ENCODE results near the gene MLXIP.

The MLXIP gene

DNA sequence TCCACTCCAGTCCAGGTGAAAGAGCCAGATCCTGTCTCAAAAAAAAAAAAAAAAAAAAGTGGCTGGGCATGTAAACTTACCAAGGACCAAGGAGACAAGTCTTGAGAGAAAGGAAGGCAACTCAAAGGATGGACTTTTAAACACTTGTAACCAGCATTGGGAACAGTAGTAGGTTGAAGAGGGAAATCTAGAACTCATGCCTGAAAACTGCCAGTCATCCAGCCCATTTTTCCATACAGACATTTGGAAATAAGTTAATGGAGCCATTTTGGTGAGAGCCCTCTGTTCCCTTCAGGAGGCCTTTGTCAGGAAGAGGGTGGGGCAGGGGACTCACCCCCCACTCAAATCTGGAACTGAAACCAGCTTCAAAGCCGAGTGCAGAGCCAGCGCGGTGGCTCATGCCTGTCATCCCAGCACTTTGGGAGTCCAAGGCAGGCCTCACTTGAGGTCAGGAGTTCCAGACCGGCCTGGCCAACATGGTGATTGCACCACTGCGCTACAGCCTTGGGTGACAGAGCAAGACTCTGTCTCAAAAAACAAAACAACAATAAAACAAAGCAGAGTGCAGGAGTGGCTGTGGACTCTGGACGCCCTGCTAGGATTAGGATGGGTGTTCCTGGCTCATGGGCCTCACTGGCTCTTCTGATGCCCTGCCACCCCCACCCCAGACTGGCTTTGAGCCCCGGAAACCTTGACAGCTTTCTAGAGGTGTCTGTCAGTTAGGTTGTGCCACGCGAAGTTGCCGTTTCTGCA is 1.6 kb upstream of the MLXIP start:
- DNase-seq (ENCODE audit: low read depth in 1 of 2, low spot score in 1 of 2) = no peak

DNA sequence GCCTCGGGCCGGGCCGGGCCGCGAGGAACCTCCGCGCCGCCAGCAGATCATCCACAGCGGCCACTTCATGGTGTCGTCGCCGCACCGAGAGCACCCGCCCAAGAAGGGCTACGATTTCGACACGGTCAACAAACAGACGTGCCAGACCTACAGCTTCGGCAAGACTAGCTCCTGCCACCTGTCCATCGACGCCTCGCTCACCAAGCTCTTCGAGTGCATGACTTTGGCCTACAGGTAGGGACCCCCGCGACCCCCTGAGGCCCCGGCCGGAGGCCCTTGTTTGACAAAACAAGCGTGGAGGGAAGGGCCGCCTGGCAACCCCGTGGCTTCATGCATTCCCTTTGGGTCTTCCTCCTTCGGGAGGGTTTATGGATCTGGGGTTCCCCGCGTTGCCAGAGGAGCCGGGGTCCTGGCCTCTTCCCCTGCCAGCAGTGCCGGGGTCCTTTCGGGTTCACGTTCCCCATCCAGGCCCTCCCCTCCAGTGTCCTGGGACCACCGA is 526 bp downstream of the MLXIP start:
- peak in 1 of 2 donors; percentile 7 for DNase-seq (ENCODE audit: low read depth in 1 of 2, low spot score in 1 of 2)

DNA sequence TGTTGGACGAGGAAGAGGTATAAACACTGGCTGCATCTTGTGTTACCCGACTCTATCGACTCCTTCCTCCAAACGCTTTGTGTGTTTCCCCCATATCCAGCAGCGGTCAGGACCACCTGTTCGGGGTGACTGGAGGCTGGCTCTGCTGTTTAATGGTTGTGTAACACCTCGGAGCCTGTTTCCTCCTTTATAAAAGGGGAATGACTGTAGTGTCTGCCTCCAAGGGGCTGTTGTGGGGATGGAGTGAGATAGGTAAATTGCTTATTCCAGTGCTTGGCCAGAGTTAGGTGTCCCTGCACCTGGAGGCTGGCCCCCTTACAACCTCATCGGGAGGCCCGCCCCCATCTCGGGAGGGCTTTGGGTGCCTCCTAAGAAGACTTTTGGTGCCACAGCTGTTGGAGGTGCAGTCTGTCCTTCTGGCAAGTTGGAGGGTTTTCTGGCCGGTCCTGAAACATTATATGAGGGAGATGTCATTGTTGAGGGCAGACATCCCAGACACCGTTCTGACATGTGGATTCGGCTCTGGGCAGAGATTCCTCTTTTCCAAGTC is 1.1 kb downstream of the MLXIP start:
- no peak for DNase-seq (ENCODE audit: low read depth in 1 of 2, low spot score in 1 of 2)

DNA sequence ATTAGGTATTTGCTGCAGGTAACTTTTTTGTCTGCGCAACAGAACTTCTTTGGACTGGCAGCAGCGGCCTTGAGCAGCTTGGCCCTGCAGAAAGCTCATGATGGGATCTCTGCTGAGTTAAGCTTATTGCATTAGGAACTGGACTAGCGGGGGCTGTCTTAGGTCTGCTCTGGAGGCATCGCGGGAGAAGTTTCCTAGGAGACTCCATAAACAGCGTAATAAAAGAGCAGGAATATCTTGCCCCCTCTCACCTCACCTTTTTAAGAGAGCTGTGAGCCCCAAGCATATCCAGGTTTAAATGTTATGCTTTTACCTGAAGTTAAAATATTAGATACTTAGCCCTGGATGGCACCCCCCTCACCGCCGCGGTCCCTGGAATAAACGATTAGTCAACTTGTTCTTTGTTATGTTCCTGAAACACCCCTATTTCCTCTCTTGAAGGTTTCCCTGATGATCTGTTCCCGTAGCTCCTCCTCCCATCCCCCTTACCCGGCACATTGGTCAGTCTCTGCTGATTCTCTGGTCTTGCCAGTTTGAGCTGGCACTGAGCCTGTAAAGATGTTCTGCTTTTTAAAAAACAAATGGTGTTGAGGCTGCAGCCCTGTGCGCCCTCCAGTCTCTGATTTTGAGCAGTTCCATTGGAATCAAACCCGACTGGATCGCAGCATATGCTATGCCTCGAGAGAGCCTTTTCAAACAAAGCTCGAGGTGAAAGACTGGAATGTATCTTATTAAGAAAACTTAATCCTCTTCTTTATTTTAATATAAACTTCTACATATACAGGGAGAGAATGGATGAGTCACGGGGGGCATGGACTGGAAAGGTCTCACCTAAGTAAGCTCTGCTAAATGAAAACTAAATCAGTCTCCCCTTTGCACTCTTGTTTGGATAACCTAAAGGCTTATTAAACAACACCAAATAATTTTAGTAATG is 1.9 kb downstream of the MLXIP start:
- DNase-seq (ENCODE audit: low read depth in 1 of 2, low spot score in 1 of 2) = no peak

DNA sequence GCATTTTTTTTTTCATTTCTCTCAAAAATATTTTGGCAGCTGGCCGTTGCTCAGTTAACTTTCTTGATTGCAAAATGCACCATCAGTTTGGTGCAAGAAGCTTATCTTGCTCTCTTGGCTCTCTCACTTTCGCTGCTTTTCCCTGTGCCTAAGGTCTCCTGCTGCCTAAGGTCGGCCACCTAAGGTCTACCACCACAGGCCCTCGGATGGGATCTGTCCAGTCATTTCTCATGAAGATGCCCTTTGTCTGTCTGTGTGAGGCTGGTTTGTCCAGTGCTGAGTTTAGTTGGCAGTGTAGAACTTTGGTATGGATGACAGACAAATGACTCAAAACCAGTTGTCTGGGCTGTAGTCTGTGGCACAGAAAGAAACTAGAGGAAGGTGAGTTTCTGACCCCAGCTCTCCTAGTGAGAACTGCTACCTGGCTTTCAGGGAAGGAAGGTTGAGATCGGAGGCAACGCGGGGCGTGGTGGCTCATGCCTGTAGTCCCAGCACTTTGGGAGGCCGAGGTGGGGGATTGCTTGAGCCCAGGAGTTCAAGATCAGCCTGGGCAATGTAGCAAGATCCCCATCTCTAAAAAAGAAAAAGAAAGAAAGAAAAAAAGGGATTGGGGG is 2.6 kb downstream of the MLXIP start:
- DNase-seq (ENCODE audit: low read depth in 1 of 2, low spot score in 1 of 2) = no peak

DNA sequence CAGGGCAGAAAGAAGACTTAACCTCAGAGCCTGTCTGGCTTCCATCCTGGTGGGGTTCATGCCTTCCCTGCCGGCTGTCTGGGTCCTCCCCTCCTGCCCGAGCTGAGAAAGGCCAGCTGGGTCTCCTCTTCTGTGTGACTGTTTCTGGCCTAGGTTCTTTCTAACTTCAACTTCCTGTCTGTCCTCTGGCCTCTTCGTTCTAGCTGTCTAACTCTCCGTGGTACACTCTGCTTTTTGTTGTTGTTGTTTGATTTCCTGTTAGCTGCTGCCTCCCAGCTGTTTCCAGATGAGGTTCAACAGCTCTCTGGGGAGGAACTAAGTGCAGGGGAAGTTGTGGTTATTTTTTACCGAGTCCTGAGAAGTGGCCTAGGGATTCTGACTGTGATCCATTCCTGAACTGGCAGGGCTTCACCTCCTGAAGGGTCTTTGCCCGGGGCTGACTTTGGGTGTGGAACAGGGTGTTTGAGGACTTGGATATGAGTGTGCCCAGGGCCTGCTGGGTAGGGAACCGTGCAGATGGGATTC is 3.2 kb downstream of the MLXIP start:
- no peak for DNase-seq (ENCODE audit: low read depth in 1 of 2, low spot score in 1 of 2)

DNA sequence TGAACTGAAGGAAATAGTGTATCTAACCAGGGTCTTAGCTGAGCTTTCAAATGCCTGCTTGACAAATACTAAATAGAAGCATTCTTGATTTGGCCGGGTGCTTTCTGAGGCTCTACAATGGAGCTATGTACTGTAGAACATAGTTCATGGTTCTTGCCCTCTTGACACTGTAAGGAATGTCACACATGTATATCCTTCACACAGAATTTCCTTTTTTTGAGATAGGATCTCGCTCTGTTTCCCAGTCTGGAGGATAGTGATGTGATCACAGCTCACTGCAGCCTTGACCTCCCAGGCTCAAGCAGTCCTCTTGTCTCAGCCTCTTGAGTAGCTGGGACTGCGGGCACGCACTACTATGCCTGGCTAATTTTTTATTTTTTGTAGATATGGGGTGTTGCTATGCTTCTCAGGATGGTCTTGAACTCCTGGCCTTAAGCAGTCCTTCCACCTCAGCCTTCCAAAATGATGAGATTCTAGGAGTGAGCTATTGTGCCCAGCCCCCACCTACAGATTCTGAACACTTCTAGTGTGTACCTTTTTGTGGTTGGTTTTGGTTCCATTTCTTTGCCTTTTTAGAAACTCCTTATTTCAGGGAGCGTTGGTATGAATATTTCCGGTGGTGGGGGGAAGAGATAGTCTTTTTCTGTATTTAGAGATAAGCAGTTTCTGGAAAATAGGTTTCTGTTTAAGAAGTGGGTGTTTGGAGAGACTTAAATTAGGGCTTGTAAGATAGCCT is 4.2 kb downstream of the MLXIP start:
- DNase-seq (ENCODE audit: low read depth in 1 of 2, low spot score in 1 of 2) = no peak

DNA sequence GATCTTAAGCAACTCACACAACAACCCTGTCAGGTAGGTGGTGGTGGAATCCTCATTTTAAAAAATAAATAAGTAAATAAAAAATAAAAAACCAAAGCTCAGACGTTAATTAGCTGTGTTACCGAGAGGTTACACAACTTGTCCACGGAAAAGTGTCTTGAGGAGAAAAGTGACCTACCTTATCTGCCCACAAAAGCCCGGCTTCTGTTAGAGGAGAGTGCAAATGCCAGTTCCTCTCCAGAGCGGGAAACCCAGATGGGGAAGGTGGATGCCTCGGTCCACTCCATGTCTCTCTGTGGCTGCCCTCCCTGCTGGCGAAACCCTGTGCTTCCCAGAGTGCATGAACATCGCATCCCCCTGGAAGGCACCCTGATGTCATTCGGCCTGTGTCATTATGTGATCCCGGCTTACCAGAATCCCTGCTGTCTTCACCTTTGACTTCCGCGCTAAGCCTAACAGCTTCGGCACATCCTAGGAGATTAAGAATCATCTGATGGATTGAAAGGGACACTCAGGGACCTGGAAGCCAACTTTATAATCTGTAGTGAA is 6.4 kb downstream of the MLXIP start:
- no peak for DNase-seq (ENCODE audit: low read depth in 1 of 2, low spot score in 1 of 2)

DNA sequence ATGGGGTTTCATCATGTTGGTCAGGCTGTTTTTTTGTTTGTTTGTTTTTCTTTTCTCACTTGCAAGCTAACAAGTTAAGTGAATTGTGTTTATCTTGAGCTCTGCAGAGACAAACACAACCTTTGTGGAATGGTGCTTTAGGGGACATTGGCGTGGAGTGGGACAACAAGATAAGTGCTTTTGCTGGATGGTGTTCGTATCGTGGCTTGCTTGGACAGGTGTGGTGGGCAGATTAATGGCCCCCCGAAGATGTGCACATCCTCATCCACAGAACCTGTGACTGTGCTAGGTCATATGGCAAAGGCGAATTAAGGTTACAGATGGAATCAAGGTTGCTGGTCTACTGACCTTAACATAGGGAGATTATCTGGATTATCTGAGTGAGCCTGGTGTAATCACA is 7.0 kb downstream of the MLXIP start:
- DNase-seq (ENCODE audit: low read depth in 1 of 2, low spot score in 1 of 2) = no peak

DNA sequence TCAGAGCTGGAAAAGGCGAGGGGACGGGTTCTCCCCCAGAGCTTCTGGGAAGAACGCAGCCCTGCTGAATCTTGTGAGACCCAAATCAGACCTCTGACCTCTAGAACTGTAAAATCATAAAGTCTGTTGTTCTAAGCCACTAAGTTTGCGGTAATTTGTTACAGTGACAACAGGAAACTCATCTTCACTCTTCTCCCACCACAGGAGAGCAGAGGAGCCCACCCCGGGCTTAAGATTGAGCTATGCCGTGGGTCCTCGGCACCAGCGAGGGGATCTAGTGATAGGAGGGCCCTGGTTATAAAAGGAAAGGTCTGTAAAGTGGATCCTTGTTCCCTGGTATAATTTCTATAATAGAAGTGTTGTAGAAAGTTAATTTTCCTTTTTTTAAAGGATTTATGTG is 7.6 kb downstream of the MLXIP start:
- no peak for DNase-seq (ENCODE audit: low read depth in 1 of 2, low spot score in 1 of 2)

DNA sequence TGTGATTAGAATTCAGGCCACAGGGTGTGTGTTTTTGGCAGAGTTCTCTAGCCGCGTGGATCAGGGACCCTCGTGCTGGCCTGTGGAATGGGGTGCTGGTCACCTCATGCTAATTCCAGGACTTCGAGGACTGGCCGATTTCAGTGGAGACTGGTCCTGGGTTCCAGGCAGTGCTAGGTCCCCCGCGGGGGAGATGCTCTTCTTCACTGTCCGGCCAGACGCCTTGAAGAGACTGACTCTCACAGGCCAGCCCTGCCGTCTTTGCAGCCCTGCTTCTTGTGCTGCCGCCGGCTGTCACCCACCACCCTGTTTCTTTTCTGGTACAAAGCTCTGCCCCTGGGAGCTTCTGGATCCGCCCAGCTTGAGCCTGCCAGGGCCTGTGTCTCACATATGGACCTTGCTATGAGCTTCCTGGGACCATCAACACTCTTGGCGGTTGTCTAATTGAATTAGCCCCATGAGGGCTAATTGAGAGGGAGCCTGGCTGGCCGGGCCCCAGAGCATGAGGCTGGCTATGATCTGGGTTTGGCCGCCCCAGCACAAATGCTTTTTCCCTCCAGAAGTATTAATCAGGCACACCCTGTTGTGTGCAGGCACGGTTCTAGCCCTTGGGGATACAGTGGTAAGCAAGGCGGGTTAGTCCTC is 8.2 kb downstream of the MLXIP start:
- DNase-seq (ENCODE audit: low read depth in 1 of 2, low spot score in 1 of 2) = no peak

DNA sequence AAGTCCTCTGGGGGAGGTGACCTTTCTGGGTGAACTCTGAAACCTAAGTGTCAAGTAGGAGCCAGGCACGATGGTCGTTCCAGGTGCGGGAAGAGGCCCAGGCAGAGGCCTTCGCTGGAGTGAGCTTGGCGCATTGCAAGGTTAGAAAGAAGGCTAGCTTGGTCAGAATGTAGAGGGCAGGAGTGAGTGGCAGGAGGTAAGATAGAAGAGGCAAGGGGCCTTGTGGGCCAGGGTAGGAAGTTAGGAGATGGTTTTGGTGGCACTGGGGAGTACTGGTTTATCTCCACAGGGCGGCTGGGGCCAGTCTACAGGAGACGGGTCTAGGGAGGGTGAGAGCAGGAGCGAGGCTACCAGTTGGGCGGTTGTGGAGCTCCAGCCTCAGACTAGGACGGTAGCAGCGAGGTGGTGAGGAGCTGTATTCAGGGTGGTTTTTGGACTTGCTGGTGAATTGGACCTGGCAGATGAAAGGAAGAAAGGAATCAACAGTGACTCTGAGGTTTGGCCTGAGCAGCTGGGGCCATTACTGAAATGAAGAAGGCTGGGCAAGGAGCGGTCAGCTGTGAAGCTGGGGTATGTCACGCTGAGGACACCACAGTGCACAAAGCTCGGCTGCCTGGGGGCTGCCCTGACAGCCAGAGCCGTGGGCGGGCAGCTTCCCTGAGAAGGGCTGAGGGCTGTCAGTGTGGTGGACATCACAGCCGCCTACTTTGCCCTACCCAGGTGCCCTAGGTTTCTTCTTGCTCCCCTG is 9.0 kb downstream of the MLXIP start:
- DNase-seq (ENCODE audit: low read depth in 1 of 2, low spot score in 1 of 2) = no peak

DNA sequence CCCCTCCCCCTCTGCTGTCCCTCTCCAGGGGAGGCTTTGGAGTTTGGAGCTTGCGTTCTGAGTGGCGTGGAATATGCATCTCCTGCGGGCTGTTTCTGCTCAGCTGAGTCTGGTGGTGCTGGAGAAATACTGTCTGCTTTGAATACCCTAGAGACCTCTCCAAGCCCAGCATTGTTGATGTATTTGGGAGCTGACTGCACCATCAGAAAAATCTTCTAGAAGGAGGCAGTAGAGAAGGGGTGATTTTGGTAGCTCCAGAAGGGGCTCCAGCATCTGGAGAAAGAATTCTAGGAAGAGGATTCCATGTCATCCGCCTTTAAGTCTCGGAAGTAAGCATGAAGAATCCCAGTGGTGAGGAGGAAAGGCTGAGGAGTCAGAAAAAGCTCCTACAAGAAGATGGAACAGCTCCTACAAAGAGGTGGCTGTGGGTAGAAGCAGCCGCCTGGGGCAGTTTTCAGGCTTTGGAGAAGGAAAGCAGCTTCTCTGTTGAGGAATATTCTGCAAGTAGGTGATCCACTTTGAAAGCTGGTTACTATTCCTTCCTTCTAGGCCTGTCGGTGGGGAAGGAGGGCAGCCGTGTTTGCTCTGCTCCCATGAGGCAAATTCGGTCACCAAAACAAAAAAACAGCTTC is 9.7 kb downstream of the MLXIP start:
- DNase-seq (ENCODE audit: low read depth in 1 of 2, low spot score in 1 of 2) = no peak

DNA sequence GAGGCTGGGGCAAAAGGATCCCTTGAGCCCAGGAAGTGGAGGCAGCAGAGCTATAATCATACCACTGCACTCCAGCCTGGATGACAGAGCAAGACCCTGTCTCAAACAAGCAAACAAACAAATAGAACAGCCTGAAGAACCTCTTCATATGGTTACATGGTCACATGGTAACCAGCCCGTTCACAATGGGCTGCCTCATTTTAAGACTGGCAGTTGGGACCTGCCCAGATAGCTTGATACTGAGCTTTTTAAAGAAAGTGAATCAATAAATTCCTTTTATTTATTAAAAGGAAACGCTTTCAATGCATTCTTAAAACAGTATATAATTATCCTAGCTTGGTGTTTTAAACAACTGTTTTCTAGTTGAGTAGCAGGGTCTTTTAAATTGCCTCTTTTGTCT is 10.5 kb downstream of the MLXIP start:
- no peak for DNase-seq (ENCODE audit: low read depth in 1 of 2, low spot score in 1 of 2)

DNA sequence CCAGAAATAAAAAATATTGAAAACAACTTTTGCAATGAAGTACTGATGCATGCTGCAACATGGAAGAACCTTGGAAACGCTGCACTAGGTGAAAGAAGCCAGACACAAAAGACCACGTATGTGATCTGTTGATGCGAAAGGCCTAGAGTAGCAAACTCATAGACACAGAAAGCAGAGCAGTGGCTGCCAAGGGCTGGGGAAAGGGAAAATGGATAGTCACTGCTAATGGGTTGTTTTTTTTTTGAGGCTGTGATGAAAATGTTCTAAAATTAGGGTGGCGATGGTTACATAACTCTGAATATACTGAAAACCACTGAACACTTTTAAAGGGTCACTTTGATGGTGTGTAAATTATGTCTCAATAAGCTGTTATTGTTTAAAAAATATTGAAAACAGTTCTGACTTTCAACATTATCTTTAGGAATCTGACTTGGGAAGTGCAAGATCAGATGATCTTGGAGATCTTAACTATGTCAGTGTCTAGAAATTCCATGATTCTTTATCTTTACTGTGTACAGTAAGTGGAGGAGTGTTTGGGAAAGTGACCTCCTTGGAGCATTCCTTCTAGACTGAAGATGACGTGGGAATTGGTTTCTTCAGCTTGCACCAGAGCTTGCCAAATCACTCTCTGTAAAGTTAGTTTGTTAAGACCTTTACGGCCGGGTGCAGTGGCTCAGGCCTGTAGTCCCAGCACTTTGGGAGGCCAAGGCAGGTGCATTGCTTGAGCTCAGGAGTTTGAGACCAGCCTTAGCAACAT is 12.4 kb downstream of the MLXIP start:
- DNase-seq (ENCODE audit: low read depth in 1 of 2, low spot score in 1 of 2) = no peak

DNA sequence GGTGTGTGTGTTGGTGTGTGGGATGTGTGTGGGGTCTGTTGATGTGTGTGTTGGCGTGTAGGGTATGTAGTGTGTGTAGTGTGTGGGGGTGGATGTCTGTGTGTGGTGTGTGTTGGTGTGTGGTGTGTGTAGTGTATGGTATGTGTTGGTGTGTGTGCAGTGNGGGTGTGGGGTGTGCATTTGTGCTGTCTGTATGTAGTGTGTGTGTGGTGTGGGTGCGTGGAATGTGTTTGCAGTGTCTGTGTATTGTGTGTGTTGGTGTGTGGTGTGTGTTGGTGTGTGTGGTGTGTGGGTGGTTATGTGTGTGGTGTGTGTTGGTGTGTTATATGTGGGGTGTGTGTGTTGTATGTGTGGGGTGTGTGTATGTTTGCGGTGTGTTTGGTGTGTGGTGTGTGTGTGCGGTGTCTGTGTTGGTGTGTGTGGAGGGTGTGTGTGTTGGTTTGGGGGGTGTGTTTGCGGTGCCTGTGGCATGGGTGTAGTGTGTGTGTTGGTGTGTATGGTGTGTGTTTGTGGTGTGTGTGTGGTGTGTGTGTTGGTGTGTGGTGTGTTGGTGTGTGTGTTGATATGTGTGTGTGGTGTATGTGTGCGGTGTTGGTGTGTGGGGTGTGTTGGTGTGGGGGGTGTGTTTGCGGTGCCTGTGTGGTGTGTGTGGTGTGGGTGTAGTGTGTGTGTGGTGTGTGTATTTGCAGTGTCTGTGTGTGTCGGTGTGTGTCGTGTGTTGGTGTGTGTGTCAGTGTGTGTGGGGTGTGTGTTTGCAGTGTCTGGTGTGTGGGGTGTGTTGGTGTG is 14.7 kb downstream of the MLXIP start:
- DNase-seq (ENCODE audit: low read depth in 1 of 2, low spot score in 1 of 2) = no peak

DNA sequence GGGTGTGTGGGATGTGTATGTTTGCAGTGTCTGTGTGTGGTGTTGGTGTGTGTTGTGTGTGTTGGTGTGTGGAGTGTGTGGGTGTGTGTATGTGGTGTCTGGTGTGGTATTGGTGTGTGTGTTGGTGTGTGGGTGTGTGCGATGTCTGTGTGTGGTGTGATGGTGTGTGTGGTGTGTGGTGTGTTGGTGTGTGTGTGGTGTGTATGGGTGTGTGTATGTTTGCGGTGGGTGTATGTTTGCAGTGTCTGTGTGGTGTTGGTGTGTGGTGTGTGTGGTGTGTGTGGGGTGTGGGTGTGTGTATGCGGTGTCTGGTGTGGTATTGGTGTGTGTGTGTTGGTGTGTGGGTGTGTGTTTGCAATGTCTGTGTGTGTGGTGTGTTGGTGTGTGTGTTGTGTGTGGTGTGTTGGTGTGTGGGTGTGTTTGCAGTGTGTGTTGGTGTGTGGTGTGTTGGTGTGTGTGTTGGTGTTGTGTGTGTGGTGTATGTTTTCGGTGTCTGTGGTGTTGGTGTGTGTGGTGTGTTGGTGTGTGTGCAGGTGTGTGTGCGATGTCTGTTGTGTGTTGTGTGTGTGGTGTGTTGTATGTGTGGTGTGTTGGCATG is 15.7 kb downstream of the MLXIP start:
- DNase-seq (ENCODE audit: low read depth in 1 of 2, low spot score in 1 of 2) = no peak

Measured in activated T-helper 1 cell treated with anti-CD3 and anti-CD28 coated beads, Interleukin-2, amount 50 U/mL, for 16 hours (primary cell).